Measurements from ENCODE around the gene KCNG2. TPM values are rescaled to one million over a fixed set of nuclear protein-coding genes. Genes with fewer than 3 reads are reported as not detected.

KCNG2 gene, protein sequence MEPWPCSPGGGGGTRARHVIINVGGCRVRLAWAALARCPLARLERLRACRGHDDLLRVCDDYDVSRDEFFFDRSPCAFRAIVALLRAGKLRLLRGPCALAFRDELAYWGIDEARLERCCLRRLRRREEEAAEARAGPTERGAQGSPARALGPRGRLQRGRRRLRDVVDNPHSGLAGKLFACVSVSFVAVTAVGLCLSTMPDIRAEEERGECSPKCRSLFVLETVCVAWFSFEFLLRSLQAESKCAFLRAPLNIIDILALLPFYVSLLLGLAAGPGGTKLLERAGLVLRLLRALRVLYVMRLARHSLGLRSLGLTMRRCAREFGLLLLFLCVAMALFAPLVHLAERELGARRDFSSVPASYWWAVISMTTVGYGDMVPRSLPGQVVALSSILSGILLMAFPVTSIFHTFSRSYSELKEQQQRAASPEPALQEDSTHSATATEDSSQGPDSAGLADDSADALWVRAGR
- total RNA-seq (2021) = not detected in 2 replicates
- not detected for Bru-seq, nascent RNA
- percentile 2 among the genes with signal in this experiment for BruChase-seq, experiment 1, labeled RNA remaining after a 2-hour chase
- not detected for BruChase-seq, experiment 2, labeled RNA remaining after a 6-hour chase
- long read RNA-seq = 0 reads

DNA sequence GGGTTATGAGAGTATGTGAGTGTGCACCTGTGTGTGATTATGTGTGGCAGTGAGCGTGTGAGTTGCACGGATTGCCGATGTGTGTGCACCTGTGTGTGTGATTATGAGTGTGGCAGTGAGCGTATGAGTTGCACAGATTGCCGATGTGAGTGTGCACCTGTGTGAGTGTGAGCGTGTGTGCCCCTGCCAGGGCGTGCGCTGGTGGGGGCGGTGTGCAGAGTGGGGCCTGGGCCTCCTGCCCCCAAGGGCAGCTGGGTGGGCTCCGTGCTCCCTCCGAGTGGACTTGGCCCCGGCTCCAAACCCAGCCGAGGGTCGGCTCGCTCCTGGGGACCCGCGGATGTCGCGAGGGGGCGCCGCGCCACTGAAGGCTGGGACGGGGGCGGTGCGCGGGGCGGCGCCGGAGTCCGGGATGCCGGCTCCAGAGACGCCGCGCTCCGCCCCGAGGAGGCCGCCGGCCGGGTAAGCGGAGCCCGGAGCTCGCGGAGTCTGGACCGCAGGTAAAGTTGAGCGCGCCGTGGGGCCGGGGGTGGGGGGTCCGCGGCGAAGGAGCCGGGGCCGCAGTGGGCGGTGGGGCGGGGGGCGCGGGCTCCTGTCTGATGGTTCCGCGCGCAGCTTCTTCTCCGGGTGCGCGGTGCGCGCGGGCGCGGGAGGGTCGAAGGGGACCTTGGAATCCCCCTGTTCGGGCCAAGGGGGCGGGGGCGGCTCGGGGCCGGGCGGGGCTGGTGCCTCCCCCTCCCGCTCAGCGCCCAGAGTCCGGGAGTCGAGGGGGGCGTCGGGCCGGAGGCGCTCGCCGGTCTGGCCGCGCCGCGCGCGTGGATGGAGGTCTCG, at the start of gene KCNG2:
Gene KCNG2 (plus strand): TSS at position 421 of the 828 bp plus-strand sequence. CDS start 65,730 bp downstream, outside the sequence.
- intact Hi-C loops (cut with micrococcal nuclease; ENCODE audit: unreplicated experiment) = no loop called here
- BruUV-seq (replicated peaks) = no TSS peak

DNA sequence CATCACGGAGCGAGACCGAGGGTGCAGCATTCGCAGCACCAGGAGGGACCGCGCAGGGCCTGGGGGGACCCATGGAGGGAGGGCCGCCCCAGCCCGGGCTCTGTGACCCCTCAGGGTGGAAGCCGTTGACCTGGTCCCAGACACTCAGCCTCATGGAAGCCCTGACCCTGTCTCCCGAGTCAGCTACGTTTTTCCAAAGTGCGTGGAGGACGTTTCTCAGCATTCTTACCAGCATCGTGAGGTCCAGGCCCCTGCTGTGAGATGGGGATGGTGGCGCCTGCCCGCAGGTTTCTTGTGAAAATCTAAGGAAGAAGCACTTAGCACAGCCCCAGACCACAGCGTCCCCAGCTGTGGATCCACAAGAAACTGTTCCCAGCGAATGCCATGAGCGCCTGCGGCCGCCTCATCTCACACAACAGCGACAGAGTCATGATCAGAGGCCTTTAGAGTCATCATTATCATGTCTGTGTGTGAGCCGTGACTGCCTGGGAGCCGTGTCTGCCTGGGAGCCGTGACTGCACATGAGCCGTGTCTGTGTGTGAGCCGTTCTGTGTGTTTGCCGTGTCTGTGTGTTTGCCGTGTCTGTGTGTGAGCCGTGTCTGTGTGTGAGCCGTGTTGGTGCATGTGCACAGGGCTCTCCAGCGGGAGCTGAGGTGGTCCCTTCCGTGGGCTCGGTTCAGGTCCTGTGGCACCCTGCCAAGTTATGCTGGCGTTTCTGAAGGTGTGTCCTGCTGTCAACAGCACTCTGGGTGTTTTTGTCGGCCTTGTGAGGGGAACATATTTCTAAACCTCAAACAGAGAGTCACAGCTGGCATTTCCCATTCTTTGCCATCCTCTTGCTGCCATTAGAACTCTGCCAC, 49.2 kb upstream of the KCNG2 start:
- H3K9me3 ChIP-seq (ENCODE audit: insufficient read depth, low read depth) = no peaks in the 10 kb centered on the region
- BruUV-seq (replicated peaks) = no TSS peak
- no peak overlapping the region for H2AFZ ChIP-seq
- H4K20me1 ChIP-seq (ENCODE audit: insufficient read depth) = no peaks in the 10 kb centered on the region
- ChIA-PET POLR2A (ENCODE audit: unreplicated experiment) (no interaction called here), CTCF (no interaction called here)
- H3K4me3 ChIP-seq = no peak overlapping the region
- no peak overlapping the region for H3K27ac ChIP-seq
- no peak for DNase-seq
- intact Hi-C loops (cut with micrococcal nuclease; ENCODE audit: unreplicated experiment) = no loop called here
- H3K4me2 ChIP-seq = no peak overlapping the region
- no peaks in the 10 kb centered on the region for H3K4me1 ChIP-seq (replicated peaks; ENCODE audit: insufficient read depth)
- H3K9me2 ChIP-seq (ENCODE audit: insufficient read depth) = no peaks in the 10 kb centered on the region
- no peaks in the 10 kb centered on the region for H3K27me3 ChIP-seq (ENCODE audit: insufficient read depth, low read depth)
- no peak for TF ChIP-seq EZH2 (IDR thresholded peaks at IDR 0.05; ENCODE audit: low read depth)
- TF ChIP-seq, protein P1, sequence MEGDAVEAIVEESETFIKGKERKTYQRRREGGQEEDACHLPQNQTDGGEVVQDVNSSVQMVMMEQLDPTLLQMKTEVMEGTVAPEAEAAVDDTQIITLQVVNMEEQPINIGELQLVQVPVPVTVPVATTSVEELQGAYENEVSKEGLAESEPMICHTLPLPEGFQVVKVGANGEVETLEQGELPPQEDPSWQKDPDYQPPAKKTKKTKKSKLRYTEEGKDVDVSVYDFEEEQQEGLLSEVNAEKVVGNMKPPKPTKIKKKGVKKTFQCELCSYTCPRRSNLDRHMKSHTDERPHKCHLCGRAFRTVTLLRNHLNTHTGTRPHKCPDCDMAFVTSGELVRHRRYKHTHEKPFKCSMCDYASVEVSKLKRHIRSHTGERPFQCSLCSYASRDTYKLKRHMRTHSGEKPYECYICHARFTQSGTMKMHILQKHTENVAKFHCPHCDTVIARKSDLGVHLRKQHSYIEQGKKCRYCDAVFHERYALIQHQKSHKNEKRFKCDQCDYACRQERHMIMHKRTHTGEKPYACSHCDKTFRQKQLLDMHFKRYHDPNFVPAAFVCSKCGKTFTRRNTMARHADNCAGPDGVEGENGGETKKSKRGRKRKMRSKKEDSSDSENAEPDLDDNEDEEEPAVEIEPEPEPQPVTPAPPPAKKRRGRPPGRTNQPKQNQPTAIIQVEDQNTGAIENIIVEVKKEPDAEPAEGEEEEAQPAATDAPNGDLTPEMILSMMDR (conservative IDR thresholded peaks at IDR 0.05) = no peak
- H3K36me3 ChIP-seq (ENCODE audit: low read depth) = no peaks in the 10 kb centered on the region
- H3K79me2 ChIP-seq (ENCODE audit: low read depth) = no peaks in the 10 kb centered on the region
- H3F3A ChIP-seq (ENCODE audit: insufficient read depth, low read depth) = no peaks in the 10 kb centered on the region

More for the DNA sequence above, at the start of gene KCNG2:
- H3K9me3 ChIP-seq (ENCODE audit: insufficient read depth, low read depth) = no peaks in the 10 kb centered on the region
- H3K9me2 ChIP-seq (ENCODE audit: insufficient read depth) = no peaks in the 10 kb centered on the region
- TF ChIP-seq, protein P1 (conservative IDR thresholded peaks at IDR 0.05) = no peak
- DNase-seq = peak in 1 of 2 experiments; percentile 3
- H2AFZ ChIP-seq = no peak within 1 kb of the TSS
- no peaks in the 10 kb centered on the region for H4K20me1 ChIP-seq (ENCODE audit: insufficient read depth)
- H3K4me3 ChIP-seq = no peak within 1 kb of the TSS
- no peaks in the 10 kb centered on the region for H3K79me2 ChIP-seq (ENCODE audit: low read depth)
- no peaks in the 10 kb centered on the region for H3K4me1 ChIP-seq (replicated peaks; ENCODE audit: insufficient read depth)
- no peak within 1 kb of the TSS for H3K27ac ChIP-seq
- H3K4me2 ChIP-seq = no peak within 1 kb of the TSS
- H3F3A ChIP-seq (ENCODE audit: insufficient read depth, low read depth) = peaks cover 2% of the 10 kb centered on the region; the same call in 1 of the 2 replicates
- H3K27me3 ChIP-seq (ENCODE audit: insufficient read depth, low read depth) = peaks cover 8% of the 10 kb centered on the region
- CTCF ChIA-PET = no interaction called here
- H3K36me3 ChIP-seq (ENCODE audit: low read depth) = no peaks in the 10 kb centered on the region
- POLR2A ChIA-PET (ENCODE audit: unreplicated experiment) = no interaction called here
